Liver (tissue), 9 donors: ENCODE results near the gene KIRREL3. TPM values are rescaled to one million over a fixed set of nuclear protein-coding genes. Genes with fewer than 3 reads are reported as not detected.

ENCODE experiments used
- DNase-seq: peaks from one replicate; pipeline ENCODE4 v3.0.0-alpha.2; 2017; ENCODE audit warnings: low spot score
- H3K27ac ChIP-seq, 2 donors: one replicate each; pipeline ENCODE4 v1.7.0; 2013; ENCODE audit warnings: inconsistent platforms in 2 of 2, low read length in 2 of 2, control low read depth in 1 of 2, low read depth in 1 of 2, mild to moderate bottlenecking in 1 of 2
- H3K27me3 ChIP-seq, 4 donors: one replicate each; pipeline versions ENCODE4 v1.6.1 to v1.7.0; 2013; ENCODE audit warnings: low read length in 3 of 4, inconsistent platforms in 1 of 4, mild to moderate bottlenecking in 1 of 4, moderate library complexity in 1 of 4; ENCODE audit not compliant: control insufficient read depth in 4 of 4, insufficient read depth in 4 of 4
- H3K36me3 ChIP-seq, 4 donors: one replicate each; pipeline versions ENCODE4 v1.6.1 to v1.7.0; 2013; ENCODE audit warnings: low read length in 3 of 4, mild to moderate bottlenecking in 3 of 4, low read depth in 1 of 4, moderate library complexity in 1 of 4; ENCODE audit not compliant: control insufficient read depth in 4 of 4, insufficient read depth in 3 of 4
- H3K4me1 ChIP-seq, 4 donors: one replicate each; pipeline versions ENCODE4 v1.6.1 to v1.7.0; 2013; ENCODE audit warnings: low read length in 3 of 4, mild to moderate bottlenecking in 3 of 4, moderate library complexity in 1 of 4; ENCODE audit not compliant: control insufficient read depth in 4 of 4, insufficient read depth in 4 of 4
- H3K4me3 ChIP-seq, 3 donors: one replicate each; pipeline versions ENCODE4 v1.6.1 to v1.7.0; 2013; ENCODE audit warnings: low read length in 3 of 3, control low read depth in 1 of 3, low read depth in 1 of 3, mild to moderate bottlenecking in 1 of 3
- H3K9ac ChIP-seq, 2 donors: one replicate each; pipeline ENCODE4 v1.7.0; 2013; ENCODE audit warnings: low read length in 2 of 2, mild to moderate bottlenecking in 2 of 2, moderate library complexity in 2 of 2, control low read depth in 1 of 2, low read depth in 1 of 2
- H3K9me3 ChIP-seq, 4 donors: one replicate each; pipeline versions ENCODE4 v1.6.1 to v1.7.0; 2013; ENCODE audit warnings: low read length in 3 of 4; ENCODE audit not compliant: control insufficient read depth in 4 of 4
- FOXA1 ChIP-seq: IDR thresholded peaks from 2 replicates; pipeline ENCODE4 v1.6.1; 2016; ENCODE audit warnings: antibody characterized with exemption
- FOXA2 ChIP-seq: IDR thresholded peaks from 2 replicates; pipeline ENCODE4 v1.6.1; 2016; ENCODE audit warnings: antibody characterized with exemption
- GABPA ChIP-seq, 2 donors: IDR thresholded peaks in 1 of 2; conservative IDR thresholded peaks in 1 of 2; 2 replicates each; pipeline ENCODE4 v1.6.1; 2016; ENCODE audit warnings: antibody characterized with exemption in 2 of 2, mild to moderate bottlenecking in 1 of 2, moderate library complexity in 1 of 2
- HNF4G ChIP-seq: IDR thresholded peaks from 2 replicates; pipeline ENCODE4 v1.6.1; 2016; ENCODE audit warnings: antibody characterized with exemption
- RAD21 ChIP-seq, 2 donors: IDR thresholded peaks; 2 replicates each; pipeline ENCODE4 v1.6.1; 2016; ENCODE audit warnings: antibody characterized with exemption in 2 of 2, mild to moderate bottlenecking in 2 of 2
- REST ChIP-seq: IDR thresholded peaks from 2 replicates; pipeline ENCODE4 v1.6.1; 2016; ENCODE audit warnings: antibody characterized with exemption, mild to moderate bottlenecking
- RXRA ChIP-seq, 2 donors: IDR thresholded peaks; 2 replicates each; pipeline ENCODE4 v1.6.1; 2017 to 2018; ENCODE audit warnings: antibody characterized with exemption in 2 of 2, mild to moderate bottlenecking in 1 of 2
- SP1 ChIP-seq: IDR thresholded peaks from 2 replicates; pipeline ENCODE4 v1.6.1; 2018; ENCODE audit warnings: antibody characterized with exemption, mild to moderate bottlenecking
- TAF1 ChIP-seq: conservative IDR thresholded peaks from 2 replicates; pipeline ENCODE4 v1.6.1; 2016; ENCODE audit warnings: antibody characterized with exemption, mild to moderate bottlenecking
- YY1 ChIP-seq: IDR thresholded peaks from 2 replicates; pipeline ENCODE4 v1.6.1; 2016; ENCODE audit warnings: antibody characterized with exemption, mild to moderate bottlenecking
- ZBTB33 ChIP-seq: IDR thresholded peaks from 2 replicates; pipeline ENCODE4 v1.6.1; 2016; ENCODE audit warnings: antibody characterized with exemption
- WGBS: extraction: QIAGEN DNeasy Blood & Tissue Kit; methylation state at CpG from one replicate; pipeline ENCODE4 v1.1.7; 2013; 5-methylcytosine and 5-hydroxymethylcytosine counted together
- polyA plus RNA-seq, 2 donors: library from polyadenylated mRNA; stranded (reverse) in 1 of 2; unstranded in 1 of 2; fragments of 200-250 nt in 1 of 2; fragments of >200 nt in 1 of 2; fragmentation: Nextera tagmentation in 1 of 2; extraction: Ambion mirVana in 1 of 2; gene quantifications; one replicate each; pipeline versions ENCODE4 v1.2.1 to v1.2.3, GENCODE V29; 2013 to 2015
- total RNA-seq, 2 donors: library from RNA; depleted of rRNA; stranded (reverse); fragments of >200 nt; gene quantifications; one replicate each; pipeline ENCODE4 v1.2.3, GENCODE V29; 2014
- donor health status: healthy.
- donor health status: healthy.
- donor health status: healthy.
- donor health status: healthy.
- donor health status: healthy.

KIRREL3 gene
- total and polyA plus RNA-seq, 4 donors: 0.03 to 0.29 (median 0.08) TPM; not detected in 1

GRCh38 chr11:126815111-126815510, 185.5 kb downstream of the KIRREL3 start:
- 83% methylated on average over 4 of the region's 4 CpGs for WGBS
- TF ChIP-seq RAD21 (IDR thresholded peaks at IDR 0.05): no peak
- no peaks in the 10 kb centered on the region for H3K36me3 ChIP-seq
- H3K9ac ChIP-seq: no peak overlapping the region
- no peak overlapping the region for H3K27ac ChIP-seq
- DNase-seq: no peak
- H3K9me3 ChIP-seq: no peaks in the 10 kb centered on the region
- H3K4me1 ChIP-seq: no peaks in the 10 kb centered on the region
- H3K4me3 ChIP-seq: no peak overlapping the region
- no peaks in the 10 kb centered on the region for H3K27me3 ChIP-seq

- WGBS: 81% methylated on average over 7 of the region's 7 CpGs
- no peaks in the 10 kb centered on the region for H3K9me3 ChIP-seq
- DNase-seq: no peak
Observed at GRCh38 chr11:126810776-126811175, 189.8 kb downstream of the KIRREL3 start.

More at GRCh38 chr11:126810776-126811175, 189.8 kb downstream of the KIRREL3 start:
- H3K27me3 ChIP-seq: no peaks in the 10 kb centered on the region
- H3K27ac ChIP-seq: no peak overlapping the region
- H3K4me1 ChIP-seq: no peaks in the 10 kb centered on the region
- H3K36me3 ChIP-seq: no peaks in the 10 kb centered on the region
- TF ChIP-seq TAF1 (no peak), RAD21 (IDR thresholded peaks at IDR 0.05) (no peak), REST (no peak), HNF4G (no peak), ZBTB33 (no peak), GABPA (IDR thresholded peaks at IDR 0.05 in 1 of 2, conservative IDR thresholded peaks at IDR 0.05 in 1 of 2) (no peak), FOXA2 (no peak), RXRA (IDR thresholded peaks at IDR 0.05) (no peak), YY1 (no peak), SP1 (no peak), FOXA1 (no peak)
- H3K9ac ChIP-seq: no peak overlapping the region
- no peak overlapping the region for H3K4me3 ChIP-seq
